GM12891 (cell line): ENCODE data around the gene ROMO1.
"Not testable (repeated sequence)": the region's sequence is repeated elsewhere in the genome, so short reads cannot be mapped to it uniquely, and the experiment has no call there.

ENCODE experiments used
- DNase-seq: peaks from one replicate; pipeline ENCODE4 v3.0.0; 2011; ENCODE audit warnings: low spot score; ENCODE audit not compliant: insufficient read length
- FAIRE-seq: peaks from 2 replicates; lab custom pipeline; 2011; peaks lifted over from hg19 to GRCh38; lab: Jason Lieb, UNC
- PAX5 ChIP-seq: IDR thresholded peaks from 2 replicates; pipeline ENCODE4 v1.6.1; 2011; ENCODE audit warnings: low read length, moderate library complexity, mild to moderate bottlenecking; ENCODE audit not compliant: insufficient read depth, severe bottlenecking
- POLR2A ChIP-seq: IDR thresholded peaks from 2 replicates; pipeline ENCODE4 v1.6.1; 2011; ENCODE audit warnings: low read depth, low read length, control low read depth
- POLR2AphosphoS5 ChIP-seq: IDR thresholded peaks from 2 replicates; pipeline ENCODE4 v1.6.1; 2011; ENCODE audit warnings: low read depth, low read length, control low read depth
- POU2F2 ChIP-seq: IDR thresholded peaks from 2 replicates; pipeline ENCODE4 v1.6.1; 2011; ENCODE audit warnings: low read depth, mild to moderate bottlenecking, control low read depth, low read length, moderate library complexity
- SPI1 ChIP-seq: IDR thresholded peaks from 2 replicates; pipeline ENCODE4 v1.6.1; 2011; ENCODE audit warnings: low read depth, low read length, control low read depth
- TAF1 ChIP-seq: IDR thresholded peaks from 2 replicates; pipeline ENCODE4 v1.6.1; 2011; ENCODE audit warnings: low read depth, low read length, control low read depth

Gene ROMO1

DNA sequence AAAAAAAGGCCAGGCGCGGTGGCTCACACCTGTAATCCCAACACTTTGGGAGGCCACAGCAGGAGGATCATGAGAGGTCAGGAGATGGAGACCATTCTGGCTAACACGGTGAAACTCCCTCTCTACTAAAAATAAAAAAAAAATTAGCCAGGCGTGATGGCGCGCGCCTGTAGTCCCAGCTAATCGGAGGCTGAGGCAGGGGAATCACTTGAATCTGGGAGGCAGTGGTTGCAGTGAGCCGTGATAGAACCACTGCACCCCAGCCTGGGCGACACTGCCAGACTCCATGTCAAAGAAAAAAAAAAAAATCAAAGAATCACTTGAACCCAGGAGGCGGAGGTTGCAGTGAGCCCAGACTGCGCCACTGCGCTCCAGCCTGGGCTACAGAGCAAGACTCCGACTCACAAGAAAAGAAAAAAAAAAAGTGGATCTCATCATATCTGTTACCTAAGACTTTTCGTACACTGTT is 38.7 kb downstream of the ROMO1 start:
- FAIRE-seq (no peak), DNase-seq (no peak)
- TF ChIP-seq SPI1 (no peak), TAF1 (no peak), POLR2AphosphoS5 (no peak), PAX5 (no peak), POU2F2 (no peak), POLR2A (no peak)

DNA sequence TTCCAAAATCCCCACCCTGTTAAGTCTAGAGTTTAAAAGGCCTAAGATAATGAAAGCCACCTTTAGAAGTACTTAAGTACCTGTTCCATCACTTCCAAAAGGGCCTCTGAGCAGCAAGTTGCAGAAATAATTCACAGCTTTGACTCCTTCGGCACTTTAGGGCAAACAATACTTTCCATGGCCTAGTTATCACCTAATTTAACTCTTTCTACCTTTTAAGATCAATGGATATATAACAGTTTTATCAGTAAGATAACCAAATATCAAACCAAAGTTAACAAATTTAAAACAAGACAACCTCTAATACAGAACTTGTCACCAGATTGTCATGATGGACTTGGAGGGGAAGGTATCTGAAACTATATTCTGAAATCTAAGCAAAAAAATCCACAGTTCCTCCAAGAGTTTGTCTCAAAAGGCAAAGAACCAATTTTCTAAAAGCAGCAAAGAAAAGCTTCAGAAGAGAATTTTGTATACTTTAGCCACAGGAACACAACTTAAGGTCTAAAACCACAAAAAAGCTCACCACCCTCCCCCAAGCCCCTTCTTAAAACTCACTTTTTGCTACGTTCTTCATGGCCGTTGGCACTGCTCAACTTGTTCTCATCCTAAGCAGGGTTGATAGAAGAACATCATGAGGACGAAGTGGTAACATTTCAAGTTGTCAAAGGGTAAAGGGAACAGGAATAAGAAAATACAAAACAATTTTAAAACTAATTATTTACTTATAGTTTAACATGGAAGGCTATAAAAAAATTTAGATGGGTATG is 39.4 kb downstream of the ROMO1 start:
- TF ChIP-seq PAX5: no peak
- no peak for TF ChIP-seq POLR2AphosphoS5
- TF ChIP-seq POU2F2: no peak
- no peak for TF ChIP-seq TAF1
- TF ChIP-seq SPI1: no peak
- TF ChIP-seq POLR2A: no peak
- no peak for FAIRE-seq
- DNase-seq: no peak

DNA sequence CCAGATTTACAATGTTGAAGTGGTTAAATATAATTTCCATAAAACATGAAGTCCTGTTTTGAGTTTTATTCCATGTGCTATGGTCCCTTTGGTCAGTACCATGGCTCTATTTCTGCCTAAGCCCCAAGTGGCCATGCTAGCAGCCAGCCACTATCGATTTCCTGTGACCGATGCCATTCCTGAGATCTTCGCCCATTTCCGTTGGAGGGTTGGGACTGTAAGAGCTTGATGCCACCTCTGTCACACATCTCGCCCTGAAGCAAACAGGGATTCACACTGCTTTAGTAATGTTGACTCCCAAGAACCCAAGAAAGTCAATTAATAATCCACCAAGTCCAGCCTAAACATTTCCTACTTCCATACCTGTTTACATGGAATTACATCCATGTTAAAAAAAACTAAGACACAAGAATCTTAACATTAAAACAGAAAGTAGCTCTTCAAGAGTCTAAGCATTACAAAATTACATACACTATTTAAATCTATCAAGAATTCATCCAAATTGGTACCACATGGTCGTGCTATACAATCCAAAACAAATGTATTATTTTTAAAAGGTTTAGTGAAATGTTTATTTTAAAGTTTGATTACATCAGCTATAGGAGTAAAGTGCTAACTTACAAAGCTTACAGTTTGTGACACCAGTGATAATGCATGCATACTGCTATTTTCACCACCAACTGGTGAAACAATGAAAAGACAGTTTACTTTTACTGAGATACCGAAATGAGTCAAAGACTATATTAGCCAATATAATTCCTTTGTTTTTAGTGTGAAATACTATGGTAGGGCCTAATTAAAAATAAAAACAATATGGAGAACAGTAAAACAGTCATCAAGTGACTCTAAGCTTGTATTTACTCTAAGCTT is 40.3 kb downstream of the ROMO1 start:
- FAIRE-seq (no peak), DNase-seq (no peak)
- no peak for TF ChIP-seq POU2F2
- peak; percentile 43; the same call in 1 of the 2 replicates for TF ChIP-seq POLR2A

GRCh38 chr20:35741892-35742740 is 42.9 kb downstream of the ROMO1 start, which contains the start of gene RBM39:
RBM39 (minus strand) TSS chr20:35742260; CDS start chr20:35740874, 1,386 bp downstream.
- TF ChIP-seq POLR2AphosphoS5: peak; percentile 95
- TF ChIP-seq SPI1: no peak
- peak; percentile 17 for TF ChIP-seq PAX5
- TF ChIP-seq POLR2A: peak; percentile 90
- TF ChIP-seq TAF1: peak; percentile 97
- TF ChIP-seq POU2F2: peak; percentile 78
- FAIRE-seq (peak; percentile 95), DNase-seq (peak; percentile 68)

DNA sequence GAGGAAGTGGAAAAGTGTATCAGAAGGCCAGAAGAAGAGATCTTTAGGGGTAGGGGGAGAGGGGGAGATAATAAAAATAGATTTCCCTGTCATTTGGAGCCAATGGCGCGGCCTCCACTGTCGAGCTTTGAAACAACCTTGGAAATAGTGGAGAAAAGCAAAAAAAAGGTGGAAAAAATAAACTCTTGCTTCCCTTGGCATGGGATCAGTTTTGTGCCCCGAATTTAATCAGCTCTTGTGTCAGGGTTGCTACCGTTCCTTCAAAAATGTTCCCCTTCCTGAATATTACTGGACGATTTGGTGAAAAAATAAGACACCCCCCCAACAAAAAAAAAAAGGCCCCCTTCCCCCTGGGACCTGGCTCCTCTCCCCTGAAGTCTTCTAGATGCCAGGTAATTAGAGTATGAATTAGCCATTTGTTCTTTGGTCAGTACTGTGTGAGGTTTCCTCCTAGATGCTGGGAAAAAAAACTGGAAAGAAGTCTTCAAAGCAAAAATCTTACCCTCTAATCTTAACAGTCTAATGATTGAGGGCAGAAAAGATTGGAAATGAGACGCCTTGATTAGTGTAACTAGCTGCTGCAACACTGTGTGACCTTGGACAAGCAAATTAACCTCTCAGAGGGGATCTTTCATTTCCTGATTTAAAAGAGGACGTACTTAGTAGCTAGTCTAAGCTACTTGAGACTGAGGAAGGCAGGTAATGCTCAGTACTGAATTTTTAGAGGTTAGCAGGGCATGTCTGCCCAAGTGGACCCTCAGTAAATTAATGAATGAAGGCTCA is 43.7 kb downstream of the ROMO1 start:
- FAIRE-seq (peak; percentile 52), DNase-seq (no peak)
- TF ChIP-seq POLR2A: peak; percentile 83
- peak; percentile 40; the same call in 1 of the 2 replicates for TF ChIP-seq TAF1
- no peak for TF ChIP-seq POU2F2
- peak; percentile 70 for TF ChIP-seq SPI1
- no peak for TF ChIP-seq PAX5
- TF ChIP-seq POLR2AphosphoS5: peak; percentile 82

GRCh38 chr20:35743693-35744491 is 44.7 kb downstream of the ROMO1 start:
- FAIRE-seq: no peak
- TF ChIP-seq POLR2A: no peak
- no peak for DNase-seq

DNA sequence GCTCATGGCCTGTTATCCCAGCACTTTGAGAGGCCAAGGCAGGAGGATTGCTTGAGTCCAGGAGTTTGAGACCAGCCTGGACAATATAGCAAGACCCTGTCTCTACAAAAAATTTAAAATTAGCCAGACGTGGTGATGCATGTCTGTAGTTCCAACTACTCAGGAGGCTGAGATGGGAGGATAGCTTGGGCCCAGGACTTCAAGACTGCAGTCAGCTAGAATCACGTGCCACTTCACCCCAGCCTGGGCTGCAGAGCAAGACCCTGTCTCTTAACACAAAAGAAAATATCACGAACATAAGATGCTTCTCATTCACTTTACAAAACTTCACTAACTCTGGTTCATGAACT is 45.3 kb downstream of the ROMO1 start:
- not testable (repeated sequence) for DNase-seq

More for the DNA sequence above, 45.3 kb downstream of the ROMO1 start:
- not testable (repeated sequence) for FAIRE-seq
